Transverse colon (tissue), 3 donors: ENCODE measurements around the gene HERC2.

ENCODE experiments used
- EP300 ChIP-seq: sonication (generic); formaldehyde crosslinking; IDR thresholded peaks from one replicate; pipeline ENCODE4 v1.6.1; 2017; ENCODE audit warnings: antibody characterized with exemption, low read depth
- POLR2A ChIP-seq: fragments of 450-650 bp; IDR thresholded peaks from one replicate; pipeline ENCODE4 v1.6.1; 2016; ENCODE audit warnings: antibody characterized with exemption, mild to moderate bottlenecking, moderate library complexity
- TF ChIP-seq, protein P1 (sequence below), 5 experiments: fragments of 200-600 bp in 3 of 5; fragments of 450-650 bp in 2 of 5; sonication (generic) in 3 of 5; IDR thresholded peaks; 1 replicate in 2 of 5; 2 replicates in 3 of 5; pipeline ENCODE4 v1.5.1; 2016 to 2017; ENCODE audit warnings: antibody characterized with exemption in 5 of 5, inconsistent platforms in 3 of 5, mild to moderate bottlenecking in 2 of 5, moderate library complexity in 1 of 5

DNA sequence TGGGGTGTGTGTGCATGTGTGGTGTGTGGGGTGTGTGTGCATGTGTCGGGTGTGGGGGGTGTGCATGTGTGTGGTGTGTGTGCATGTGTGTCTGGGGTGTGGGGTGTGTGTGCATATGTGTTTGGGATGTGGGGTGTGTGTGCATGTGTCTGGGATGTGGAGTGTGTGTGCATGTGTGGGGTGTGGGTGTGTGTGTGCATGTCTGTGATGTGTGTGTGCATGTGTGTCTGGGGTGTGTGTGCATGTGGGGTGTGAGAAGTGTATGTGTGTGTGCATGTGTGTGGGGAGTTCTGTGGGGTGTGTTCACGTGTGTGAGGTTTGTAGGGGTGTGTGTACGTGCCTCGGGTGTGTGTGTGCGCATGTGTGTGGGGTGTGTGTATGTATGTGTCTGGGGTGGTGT is 216.2 kb downstream of the HERC2 start:
- no peak for TF ChIP-seq EP300
- TF ChIP-seq, protein P1, sequence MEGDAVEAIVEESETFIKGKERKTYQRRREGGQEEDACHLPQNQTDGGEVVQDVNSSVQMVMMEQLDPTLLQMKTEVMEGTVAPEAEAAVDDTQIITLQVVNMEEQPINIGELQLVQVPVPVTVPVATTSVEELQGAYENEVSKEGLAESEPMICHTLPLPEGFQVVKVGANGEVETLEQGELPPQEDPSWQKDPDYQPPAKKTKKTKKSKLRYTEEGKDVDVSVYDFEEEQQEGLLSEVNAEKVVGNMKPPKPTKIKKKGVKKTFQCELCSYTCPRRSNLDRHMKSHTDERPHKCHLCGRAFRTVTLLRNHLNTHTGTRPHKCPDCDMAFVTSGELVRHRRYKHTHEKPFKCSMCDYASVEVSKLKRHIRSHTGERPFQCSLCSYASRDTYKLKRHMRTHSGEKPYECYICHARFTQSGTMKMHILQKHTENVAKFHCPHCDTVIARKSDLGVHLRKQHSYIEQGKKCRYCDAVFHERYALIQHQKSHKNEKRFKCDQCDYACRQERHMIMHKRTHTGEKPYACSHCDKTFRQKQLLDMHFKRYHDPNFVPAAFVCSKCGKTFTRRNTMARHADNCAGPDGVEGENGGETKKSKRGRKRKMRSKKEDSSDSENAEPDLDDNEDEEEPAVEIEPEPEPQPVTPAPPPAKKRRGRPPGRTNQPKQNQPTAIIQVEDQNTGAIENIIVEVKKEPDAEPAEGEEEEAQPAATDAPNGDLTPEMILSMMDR (IDR thresholded peaks at IDR 0.05) = no peak
- no peak for TF ChIP-seq POLR2A
